ENCODE measurements around the gene SIMC1.

SIMC1 gene

DNA sequence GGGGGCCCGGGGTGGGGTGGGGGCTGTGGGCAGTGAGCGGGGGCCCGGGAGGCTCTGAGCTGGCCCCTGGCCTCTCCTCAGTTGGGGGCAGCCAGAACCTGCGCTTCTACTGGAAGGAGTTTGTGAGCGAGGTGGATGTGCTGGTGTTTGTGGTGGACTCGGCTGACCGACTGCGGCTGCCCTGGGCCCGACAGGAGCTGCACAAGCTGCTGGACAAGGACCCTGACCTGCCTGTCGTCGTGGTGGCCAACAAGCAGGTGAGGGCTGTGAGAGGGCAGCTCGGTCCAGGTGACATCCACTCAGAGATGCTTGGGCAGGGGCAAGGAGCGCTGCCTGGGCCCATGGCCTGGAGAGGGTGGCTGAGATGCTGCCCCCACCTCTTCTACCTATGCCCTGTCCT, 130.5 kb downstream of the SIMC1 start:
- no peaks in the 10 kb centered on the region; the same call in none of the 2 replicates for H3K36me3 ChIP-seq (ENCODE audit: control insufficient read depth, insufficient read depth, low read length)
- H3K27me3 ChIP-seq (replicated peaks; ENCODE audit: control insufficient read depth, insufficient read depth, low read length) = no peaks in the 10 kb centered on the region
- DNase-seq (ENCODE audit: extremely low read depth, insufficient read length) = no peak
- TF ChIP-seq, protein P1, sequence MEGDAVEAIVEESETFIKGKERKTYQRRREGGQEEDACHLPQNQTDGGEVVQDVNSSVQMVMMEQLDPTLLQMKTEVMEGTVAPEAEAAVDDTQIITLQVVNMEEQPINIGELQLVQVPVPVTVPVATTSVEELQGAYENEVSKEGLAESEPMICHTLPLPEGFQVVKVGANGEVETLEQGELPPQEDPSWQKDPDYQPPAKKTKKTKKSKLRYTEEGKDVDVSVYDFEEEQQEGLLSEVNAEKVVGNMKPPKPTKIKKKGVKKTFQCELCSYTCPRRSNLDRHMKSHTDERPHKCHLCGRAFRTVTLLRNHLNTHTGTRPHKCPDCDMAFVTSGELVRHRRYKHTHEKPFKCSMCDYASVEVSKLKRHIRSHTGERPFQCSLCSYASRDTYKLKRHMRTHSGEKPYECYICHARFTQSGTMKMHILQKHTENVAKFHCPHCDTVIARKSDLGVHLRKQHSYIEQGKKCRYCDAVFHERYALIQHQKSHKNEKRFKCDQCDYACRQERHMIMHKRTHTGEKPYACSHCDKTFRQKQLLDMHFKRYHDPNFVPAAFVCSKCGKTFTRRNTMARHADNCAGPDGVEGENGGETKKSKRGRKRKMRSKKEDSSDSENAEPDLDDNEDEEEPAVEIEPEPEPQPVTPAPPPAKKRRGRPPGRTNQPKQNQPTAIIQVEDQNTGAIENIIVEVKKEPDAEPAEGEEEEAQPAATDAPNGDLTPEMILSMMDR (IDR thresholded peaks at IDR 0.05; ENCODE audit: insufficient read depth, low read length, poor library complexity, severe bottlenecking) = no peak
- H3K4me3 ChIP-seq (replicated peaks; ENCODE audit: low read depth, low read length) = no peak overlapping the region

DNA sequence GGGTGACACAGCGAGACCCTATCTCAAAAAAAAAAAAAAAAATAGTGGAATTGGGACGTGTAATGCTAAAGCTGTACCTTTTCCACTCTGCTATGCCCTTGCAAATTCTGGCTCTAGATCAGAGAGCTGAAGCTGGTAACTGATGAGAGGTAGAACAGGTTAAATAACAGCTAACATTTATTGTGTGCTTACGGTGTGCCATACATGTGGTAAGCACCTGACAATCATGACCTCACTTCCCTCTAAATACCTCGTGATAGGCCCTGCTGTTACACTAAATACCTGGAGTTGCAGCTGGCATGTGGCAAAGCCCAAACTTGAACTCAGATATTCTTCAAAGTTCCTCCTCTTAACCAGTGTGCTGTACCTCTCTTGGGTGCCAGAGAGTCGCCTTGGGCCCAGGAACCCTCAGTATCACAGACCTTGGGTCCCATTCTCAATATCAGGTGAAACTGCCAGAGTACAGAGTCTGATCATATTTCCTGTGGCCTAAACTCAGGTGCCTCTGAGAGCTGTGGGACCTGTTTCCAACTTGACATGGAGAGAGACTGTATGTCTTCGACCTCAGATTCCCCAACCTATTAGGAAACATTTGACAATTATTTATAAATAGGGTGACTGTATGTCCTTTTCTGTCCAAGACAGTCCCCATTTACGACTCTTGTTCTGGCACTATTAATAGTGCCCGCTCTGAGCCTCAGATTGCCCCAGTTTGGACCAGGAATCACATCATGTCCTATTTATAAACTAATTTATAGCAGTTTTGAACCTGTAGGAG, 131.9 kb downstream of the SIMC1 start:
- DNase-seq (ENCODE audit: extremely low read depth, insufficient read length) = no peak
- TF ChIP-seq, protein P1 (IDR thresholded peaks at IDR 0.05; ENCODE audit: insufficient read depth, low read length, poor library complexity, severe bottlenecking) = no peak

DNA sequence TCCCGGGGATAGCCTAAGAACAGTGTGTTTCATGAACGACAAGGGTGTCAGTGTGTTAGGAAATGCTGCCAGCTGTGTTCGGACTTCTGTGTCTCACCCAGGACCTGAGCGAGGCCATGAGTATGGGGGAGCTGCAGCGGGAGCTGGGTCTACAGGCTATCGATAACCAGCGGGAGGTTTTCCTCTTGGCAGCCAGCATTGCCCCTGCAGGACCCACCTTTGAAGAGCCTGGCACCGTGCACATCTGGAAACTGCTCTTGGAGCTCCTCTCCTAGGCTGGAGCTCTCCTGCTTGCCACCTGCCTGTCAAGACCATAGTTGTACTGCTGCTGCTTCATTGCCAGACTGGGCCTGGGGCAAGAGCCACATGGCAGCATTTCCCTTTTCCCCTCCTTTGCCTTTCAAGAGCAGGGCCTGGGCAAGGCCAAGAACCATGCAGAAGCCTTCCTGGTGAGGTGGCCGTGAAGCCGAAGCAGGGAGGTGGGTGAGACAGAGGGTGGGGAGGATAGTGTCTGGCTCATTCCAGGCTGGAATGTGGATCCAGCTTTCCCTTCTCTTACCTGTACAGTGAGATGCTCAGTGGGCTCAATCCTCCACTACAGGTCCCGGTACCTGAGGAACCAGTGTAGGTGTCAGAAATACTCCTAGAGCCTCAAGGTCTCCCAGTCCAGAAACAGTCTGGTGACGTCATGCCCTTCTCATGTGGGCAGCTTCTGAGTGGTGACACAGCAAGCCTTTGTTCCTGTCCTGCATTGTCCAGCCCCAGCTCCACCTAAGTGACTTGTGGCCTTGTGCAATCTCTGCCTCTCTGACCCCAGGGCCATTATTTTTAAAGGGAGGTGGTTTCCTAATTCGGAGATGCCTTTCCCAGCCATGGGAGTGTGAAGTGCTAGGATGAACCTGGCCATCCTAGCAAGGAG, 133.7 kb downstream of the SIMC1 start:
- Histone ChIP-seq H3K36me3 (ENCODE audit: control insufficient read depth, insufficient read depth, low read length) (no peaks in the 10 kb centered on the region; the same call in none of the 2 replicates), H3K4me3 (replicated peaks; ENCODE audit: low read depth, low read length) (no peak overlapping the region), H3K27me3 (replicated peaks; ENCODE audit: control insufficient read depth, insufficient read depth, low read length) (no peaks in the 10 kb centered on the region)
- TF ChIP-seq, protein P1 (IDR thresholded peaks at IDR 0.05; ENCODE audit: insufficient read depth, low read length, poor library complexity, severe bottlenecking) = no peak
- no peak for DNase-seq (ENCODE audit: extremely low read depth, insufficient read length)

More for the DNA sequence above, 131.9 kb downstream of the SIMC1 start:
- Histone ChIP-seq H3K27me3 (replicated peaks; ENCODE audit: control insufficient read depth, insufficient read depth, low read length) (no peaks in the 10 kb centered on the region), H3K36me3 (ENCODE audit: control insufficient read depth, insufficient read depth, low read length) (no peaks in the 10 kb centered on the region; the same call in none of the 2 replicates), H3K4me3 (replicated peaks; ENCODE audit: low read depth, low read length) (no peak overlapping the region)

DNA sequence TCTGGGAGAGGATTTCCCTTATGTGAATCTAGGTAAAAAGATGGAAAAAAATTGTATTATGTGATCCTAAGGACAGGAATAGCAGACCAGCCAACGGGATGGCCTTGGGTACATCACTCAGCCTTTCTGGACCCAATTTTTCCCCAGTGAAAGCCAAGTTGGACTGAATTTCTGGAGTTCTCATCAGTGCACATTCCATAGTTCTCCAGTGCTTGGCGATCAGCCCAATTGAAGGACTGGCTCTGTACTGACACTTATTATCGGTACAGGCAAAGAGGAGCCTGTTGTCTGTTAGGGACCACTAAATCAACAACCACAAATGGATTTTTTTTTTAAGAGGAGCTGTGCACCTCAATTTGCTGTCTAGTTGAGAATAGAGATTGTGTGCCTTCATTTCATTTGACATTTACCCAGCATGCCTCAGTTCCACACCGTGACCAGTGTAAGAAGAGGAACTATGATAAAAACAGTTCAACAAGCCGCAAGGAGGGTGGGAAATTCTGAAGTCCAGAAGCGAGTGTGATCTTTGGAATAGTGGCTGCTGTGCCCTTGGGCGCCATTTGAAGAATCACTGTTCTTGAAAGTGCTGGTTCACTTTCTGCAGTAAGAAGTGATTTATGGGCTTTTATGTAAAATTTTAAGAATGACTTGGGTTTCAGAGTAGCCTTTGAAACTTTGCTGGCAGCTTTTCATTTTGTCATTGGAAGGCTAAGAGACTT, 135.0 kb downstream of the SIMC1 start:
- TF ChIP-seq, protein P1 (IDR thresholded peaks at IDR 0.05; ENCODE audit: insufficient read depth, low read length, poor library complexity, severe bottlenecking) = no peak
- Histone ChIP-seq H3K36me3 (ENCODE audit: control insufficient read depth, insufficient read depth, low read length) (no peaks in the 10 kb centered on the region; the same call in none of the 2 replicates), H3K4me3 (replicated peaks; ENCODE audit: low read depth, low read length) (no peak overlapping the region), H3K27me3 (replicated peaks; ENCODE audit: control insufficient read depth, insufficient read depth, low read length) (no peaks in the 10 kb centered on the region)
- no peak for DNase-seq (ENCODE audit: extremely low read depth, insufficient read length)

DNA sequence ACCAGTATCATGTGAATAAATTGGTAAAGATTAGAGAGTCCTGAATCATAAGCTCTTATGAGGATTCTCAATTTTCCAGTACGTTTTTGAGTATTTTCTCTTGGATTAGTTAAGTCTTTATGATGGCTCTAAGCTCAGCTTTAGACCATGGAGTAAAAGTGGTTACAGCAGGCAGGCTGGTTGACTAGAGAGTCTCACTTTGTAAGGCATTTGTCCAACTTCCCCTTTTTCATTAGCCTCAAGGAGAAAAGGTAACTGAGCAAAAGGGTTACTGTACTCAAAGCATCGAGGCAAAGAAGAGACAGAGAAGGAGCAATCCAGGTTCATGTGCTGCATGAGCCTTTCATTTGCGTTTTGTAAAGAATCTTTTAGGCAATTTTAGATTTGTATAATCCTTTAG, 141.7 kb downstream of the SIMC1 start:
- H3K27me3 ChIP-seq (replicated peaks; ENCODE audit: control insufficient read depth, insufficient read depth, low read length) = no peaks in the 10 kb centered on the region
- H3K36me3 ChIP-seq (ENCODE audit: control insufficient read depth, insufficient read depth, low read length) = peaks cover 28% of the 10 kb centered on the region
- TF ChIP-seq, protein P1 (IDR thresholded peaks at IDR 0.05; ENCODE audit: insufficient read depth, low read length, poor library complexity, severe bottlenecking) = no peak
- no peak overlapping the region for H3K4me3 ChIP-seq (replicated peaks; ENCODE audit: low read depth, low read length)
- DNase-seq (ENCODE audit: extremely low read depth, insufficient read length) = no peak

All from GM06990 (cell line).